B cell (primary cell): ENCODE measurements around the gene WDR86. TPM values are rescaled to one million over a fixed set of nuclear protein-coding genes. Genes with fewer than 3 reads are reported as not detected.

Source experiments
- ATAC-seq: fragments of 200-7000 bp; cut with Tn5 transposase; one replicate; pipeline ENCODE4 v1.10.0; 2021; ENCODE audit warnings: low read depth, mild to moderate bottlenecking, moderate number of reproducible peaks, moderate library complexity
- CTCF ChIA-PET: fragments of 350-600 bp; sonication (Branson Sonifier 250); formaldehyde crosslinking; loops from one replicate; lab custom pipeline; 2021; ENCODE audit warnings: antibody characterized with exemption, inconsistent platforms; lab: Charles Lee
- POLR2A ChIA-PET: fragments of 350-600 bp; sonication (Branson Sonifier 250); formaldehyde crosslinking; loops from one replicate; lab custom pipeline; 2021; ENCODE audit warnings: antibody characterized with exemption; lab: Charles Lee
- DNase-seq: peaks from one replicate; pipeline ENCODE4 v3.0.0; 2013
- H2AFZ ChIP-seq: 2 replicates; pipeline ENCODE4 v1.6.1; 2012; ENCODE audit warnings: mild to moderate bottlenecking, low read depth, low read length; ENCODE audit not compliant: insufficient read depth, poor library complexity, severe bottlenecking
- H3K27ac ChIP-seq, 2 donors: 1 replicate in 1 of 2; 2 replicates in 1 of 2; pipeline ENCODE4 v1.5.1; 2012 to 2013; ENCODE audit warnings: low read length in 2 of 2, mild to moderate bottlenecking in 2 of 2, moderate library complexity in 1 of 2
- H3K27me3 ChIP-seq, 4 experiments: fragments of 200-600 bp in 1 of 4; sonication (generic) in 1 of 4; replicated peaks in 1 of 4; 1 replicate in 2 of 4; 2 replicates in 2 of 4; pipeline versions ENCODE4 v1.6.1 to v1.7.0; 2013 to 2016; ENCODE audit warnings: low read length in 3 of 4, mild to moderate bottlenecking in 2 of 4, mixed read lengths in 1 of 4, moderate library complexity in 1 of 4; ENCODE audit not compliant: insufficient read depth in 4 of 4, control insufficient read depth in 3 of 4; ENCODE audit errors: control extremely low read depth in 1 of 4
- H3K36me3 ChIP-seq, 2 experiments: replicated peaks in 1 of 2; 1 replicate in 1 of 2; 2 replicates in 1 of 2; pipeline versions ENCODE4 v1.6.1 to v1.7.1; 2013; ENCODE audit warnings: low read length in 1 of 2; ENCODE audit not compliant: insufficient read depth in 2 of 2, control insufficient read depth in 1 of 2; ENCODE audit errors: control extremely low read depth in 1 of 2, extremely low read depth in 1 of 2
- H3K4me1 ChIP-seq, 2 donors: fragments of 200-600 bp in 1 of 2; sonication (generic) in 1 of 2; 1 replicate in 1 of 2; 2 replicates in 1 of 2; pipeline versions ENCODE4 v1.5.1 to v1.6.1; 2013 to 2017; ENCODE audit warnings: low read length in 2 of 2; ENCODE audit not compliant: control insufficient read depth in 2 of 2, insufficient read depth in 2 of 2
- H3K4me2 ChIP-seq: replicated peaks from 2 replicates; pipeline ENCODE3; 2012; ENCODE audit warnings: mild to moderate bottlenecking, low read depth, low read length; ENCODE audit not compliant: poor library complexity, severe bottlenecking
- H3K4me3 ChIP-seq, 5 experiments: fragments of 200-600 bp in 1 of 5; sonication (generic) in 1 of 5; 1 replicate in 3 of 5; 2 replicates in 2 of 5; pipeline versions ENCODE4 v1.5.1 to v1.7.0; 2011 to 2016; ENCODE audit warnings: low read length in 4 of 5, mild to moderate bottlenecking in 4 of 5, low read depth in 2 of 5, control low read depth in 1 of 5, moderate library complexity in 1 of 5; ENCODE audit not compliant: insufficient read depth in 1 of 5; ENCODE audit errors: control extremely low read depth in 1 of 5, extremely low read depth in 1 of 5
- H3K79me2 ChIP-seq: fragments of 200-600 bp; sonication (generic); one replicate; pipeline ENCODE4 v1.6.0; 2016; ENCODE audit warnings: low read length; ENCODE audit not compliant: control insufficient read depth, insufficient read depth
- H3K9ac ChIP-seq: fragments of 200-600 bp; sonication (generic); 2 replicates; pipeline ENCODE4 v1.6.1; 2017; ENCODE audit warnings: mild to moderate bottlenecking, low read length, moderate library complexity
- H3K9me3 ChIP-seq, 3 donors: one replicate each; pipeline versions ENCODE4 v1.6.1 to v1.7.1; 2013; ENCODE audit warnings: low read length in 2 of 3; ENCODE audit not compliant: control insufficient read depth in 2 of 3, insufficient read depth in 1 of 3; ENCODE audit errors: control extremely low read depth in 1 of 3
- H4K20me1 ChIP-seq: 2 replicates; pipeline ENCODE4 v1.6.0; 2012; ENCODE audit warnings: mild to moderate bottlenecking, low read length; ENCODE audit not compliant: insufficient read depth, control insufficient read depth, poor library complexity, severe bottlenecking
- H3K27ac Mint-ChIP-seq: one replicate; pipeline ENCODE4 v1.8.0; 2021; ENCODE audit warnings: mixed read lengths
- H3K27me3 Mint-ChIP-seq: one replicate; pipeline ENCODE4 v1.8.0; 2021; ENCODE audit warnings: mixed read lengths
- H3K4me1 Mint-ChIP-seq: one replicate; pipeline ENCODE4 v1.8.0; 2021; ENCODE audit warnings: mixed read lengths
- H3K4me3 Mint-ChIP-seq: one replicate; pipeline ENCODE4 v1.8.0; 2021; ENCODE audit warnings: mixed read lengths
- H3K9me3 Mint-ChIP-seq: one replicate; pipeline ENCODE4 v1.8.0; 2022; ENCODE audit warnings: mixed read lengths; ENCODE audit not compliant: insufficient read depth
- EZH2 ChIP-seq: IDR thresholded peaks from 2 replicates; pipeline ENCODE4 v1.6.1; 2012; ENCODE audit warnings: borderline replicate concordance, low read depth, mild to moderate bottlenecking, moderate library complexity, low read length; ENCODE audit not compliant: insufficient read depth, poor library complexity, severe bottlenecking
- WGBS: methylation state at CpG from one replicate; pipeline ENCODE4 v1.1.5; 2013; ENCODE audit warnings: missing lambda C conversion rate; ENCODE audit not compliant: insufficient coverage; 5-methylcytosine and 5-hydroxymethylcytosine counted together
- intact Hi-C: fragments of 100-400 bp; cut with micrococcal nuclease; formaldehyde crosslinking; loops from one replicate; pipeline ENCODE4 v1.10.0; 2022
- polyA plus RNA-seq: library from polyadenylated mRNA; depleted of rRNA; stranded (reverse); fragments of >200 nt; gene quantifications from 2 replicates; pipeline ENCODE4 v1.2.3, GENCODE V29; 2012
- total RNA-seq, 2 donors: library from RNA; stranded (reverse); fragments of 120-200 nt in 1 of 2; gene quantifications; 1 replicate in 1 of 2; 2 replicates in 1 of 2; pipeline versions ENCODE4 v1.2.3 to v1.2.4, GENCODE V29; 2013 to 2022
- TF ChIP-seq, protein P1 (sequence below): fragments of 200-600 bp; IDR thresholded peaks from one replicate; pipeline ENCODE4 v1.8.0; 2022; ENCODE audit warnings: antibody characterized with exemption, mild to moderate bottlenecking

Gene WDR86
- total and polyA plus RNA-seq, 2 donors (not counting 1 experiment from before 2014, with no cell fraction given) = 1.4 to 1.5 TPM

DNA sequence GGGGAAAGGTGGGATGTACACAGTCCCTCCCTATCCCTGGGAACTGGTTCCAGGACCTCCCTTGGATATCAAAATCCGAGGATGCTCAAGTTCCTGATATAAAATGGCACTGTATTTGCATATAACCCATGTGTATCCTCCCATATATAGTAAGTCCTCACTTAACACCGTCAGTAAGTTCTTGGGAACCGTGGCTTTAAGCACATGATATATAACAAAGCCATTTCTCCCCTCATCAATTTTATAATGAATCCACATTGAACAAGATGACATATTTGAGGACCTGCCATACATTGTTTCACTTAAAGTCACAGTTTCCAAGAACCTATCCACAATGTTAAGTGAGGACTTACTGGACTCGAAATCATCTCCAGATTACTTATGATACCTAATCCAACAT, 24.7 kb upstream of the WDR86 start:
- Histone ChIP-seq H3K4me3 (no peak overlapping the region), H3K27ac (no peak overlapping the region), H3K9me3 (peaks cover 0 to 3% (median 0%) of the 10 kb centered on the region in 3 donors), H3K4me2 (no peak overlapping the region), H3K79me2 (no peaks in the 10 kb centered on the region), H2AFZ (no peak overlapping the region), H3K36me3 (no peaks in the 10 kb centered on the region), H3K4me1 (peaks cover 14 to 16% of the 10 kb centered on the region in 2 donors), H3K27me3 (peaks cover 0 to 18% (median 6%) of the 10 kb centered on the region in 4 experiments), H4K20me1 (no peaks in the 10 kb centered on the region), H3K9ac (no peak overlapping the region)
- Mint-ChIP-seq H3K9me3 (no peaks in the 10 kb centered on the region), H3K4me1 (peaks cover 9% of the 10 kb centered on the region), H3K4me3 (no peak overlapping the region), H3K27ac (no peak overlapping the region), H3K27me3 (peaks cover 15% of the 10 kb centered on the region)
- POLR2A ChIA-PET = no interaction called here
- DNase-seq = no peak
- no peak for ATAC-seq
- CTCF ChIA-PET = no interaction called here
- WGBS = 89% methylated on average over 2 of the region's 4 CpGs
- TF ChIP-seq, protein P1, sequence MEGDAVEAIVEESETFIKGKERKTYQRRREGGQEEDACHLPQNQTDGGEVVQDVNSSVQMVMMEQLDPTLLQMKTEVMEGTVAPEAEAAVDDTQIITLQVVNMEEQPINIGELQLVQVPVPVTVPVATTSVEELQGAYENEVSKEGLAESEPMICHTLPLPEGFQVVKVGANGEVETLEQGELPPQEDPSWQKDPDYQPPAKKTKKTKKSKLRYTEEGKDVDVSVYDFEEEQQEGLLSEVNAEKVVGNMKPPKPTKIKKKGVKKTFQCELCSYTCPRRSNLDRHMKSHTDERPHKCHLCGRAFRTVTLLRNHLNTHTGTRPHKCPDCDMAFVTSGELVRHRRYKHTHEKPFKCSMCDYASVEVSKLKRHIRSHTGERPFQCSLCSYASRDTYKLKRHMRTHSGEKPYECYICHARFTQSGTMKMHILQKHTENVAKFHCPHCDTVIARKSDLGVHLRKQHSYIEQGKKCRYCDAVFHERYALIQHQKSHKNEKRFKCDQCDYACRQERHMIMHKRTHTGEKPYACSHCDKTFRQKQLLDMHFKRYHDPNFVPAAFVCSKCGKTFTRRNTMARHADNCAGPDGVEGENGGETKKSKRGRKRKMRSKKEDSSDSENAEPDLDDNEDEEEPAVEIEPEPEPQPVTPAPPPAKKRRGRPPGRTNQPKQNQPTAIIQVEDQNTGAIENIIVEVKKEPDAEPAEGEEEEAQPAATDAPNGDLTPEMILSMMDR = no peak
- no peak for TF ChIP-seq EZH2
- intact Hi-C loops = no loop called here

DNA sequence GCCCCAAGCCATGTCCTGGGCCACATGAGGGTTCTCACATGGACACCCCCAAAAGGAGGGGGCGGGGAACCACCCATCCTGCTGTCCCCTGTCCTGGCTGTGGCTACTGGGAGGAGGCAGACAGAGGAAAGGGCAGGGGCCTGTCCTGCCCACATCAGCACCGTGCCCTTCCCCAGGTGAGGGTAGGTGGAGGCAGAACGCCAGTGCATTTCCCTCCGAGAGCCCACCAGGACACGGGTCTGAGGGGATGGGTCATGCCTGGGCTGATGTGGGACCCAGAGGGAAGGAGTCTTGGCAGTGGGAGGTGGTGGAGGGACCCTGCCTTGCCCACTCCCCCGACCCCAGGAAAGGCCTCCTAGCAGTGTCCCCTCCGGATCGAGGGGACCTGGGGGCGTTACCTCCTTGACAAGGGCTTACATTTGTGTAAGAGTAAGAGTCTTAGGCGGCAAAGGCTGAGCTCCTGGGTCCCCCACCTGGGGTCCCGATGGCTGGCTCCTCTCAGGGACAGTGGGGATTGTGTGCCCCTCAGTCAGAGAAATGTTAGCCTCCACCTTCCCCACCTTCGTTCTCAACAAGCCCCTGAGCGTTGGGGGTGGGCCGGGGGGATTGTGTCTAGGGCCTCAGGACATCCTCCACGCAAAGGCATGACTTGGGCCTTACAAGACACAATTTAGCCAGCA, 24.0 kb upstream of the WDR86 start:
- ATAC-seq = no peak
- POLR2A ChIA-PET = no interaction called here

More for the DNA sequence above, 24.0 kb upstream of the WDR86 start:
- H3K4me2 ChIP-seq = no peak overlapping the region
- TF ChIP-seq EZH2 = no peak
- TF ChIP-seq, protein P1 = no peak
- Mint-ChIP-seq H3K4me3 (no peak overlapping the region), H3K27me3 (peaks cover 13% of the 10 kb centered on the region), H3K4me1 (peaks cover 14% of the 10 kb centered on the region), H3K27ac (no peak overlapping the region), H3K9me3 (no peaks in the 10 kb centered on the region)
- peaks cover 19 to 21% of the 10 kb centered on the region in 2 donors for H3K4me1 ChIP-seq
- no peak overlapping the region for H3K27ac ChIP-seq
- H3K27me3 ChIP-seq = peaks cover 0 to 12% (median 2%) of the 10 kb centered on the region in 4 experiments
- H3K9ac ChIP-seq = no peak overlapping the region
- WGBS = 97% methylated on average over 12 of the region's 15 CpGs
- no peak overlapping the region for H2AFZ ChIP-seq
- no peaks in the 10 kb centered on the region for H3K36me3 ChIP-seq
- H3K79me2 ChIP-seq = no peaks in the 10 kb centered on the region
- CTCF ChIA-PET = interaction anchor here (0.9 kb wide), 1 partner anchor 14 kb away, joined by 3 read pairs; no protein-coding TSS in a partner anchor
- H4K20me1 ChIP-seq = no peaks in the 10 kb centered on the region
- no peak for DNase-seq
- intact Hi-C loops = no loop called here
- H3K9me3 ChIP-seq = peaks cover 0 to 3% (median 0%) of the 10 kb centered on the region in 3 donors
- H3K4me3 ChIP-seq = no peak overlapping the region
